ENCODE data around the gene MVB12B. TPM values are rescaled to one million over a fixed set of nuclear protein-coding genes. Genes with fewer than 3 reads are reported as not detected.
"Not testable (repeated sequence)": the region's sequence is repeated elsewhere in the genome, so short reads cannot be mapped to it uniquely, and the experiment has no call there.

Gene MVB12B
- total RNA-seq, 1 donor = 9.4 TPM

- Histone ChIP-seq H3K27me3 (ENCODE audit: insufficient read depth, low read length) (no peaks in the 10 kb centered on the region), H3K4me1 (ENCODE audit: insufficient read depth, low read length) (peaks cover 25% of the 10 kb centered on the region), H3K9me3 (ENCODE audit: low read depth, low read length) (no peaks in the 10 kb centered on the region), H3K4me3 (ENCODE audit: low read length) (no peak overlapping the region)
Observed at GRCh38 chr9:126536841-126537465, 210.3 kb downstream of the MVB12B start.

GRCh38 chr9:126538550-126538949 lies 211.9 kb downstream of the MVB12B start:
- H3K4me1 ChIP-seq (ENCODE audit: insufficient read depth, low read length) = peaks cover 10% of the 10 kb centered on the region
- no peaks in the 10 kb centered on the region for H3K9me3 ChIP-seq (ENCODE audit: low read depth, low read length)
- H3K4me3 ChIP-seq (ENCODE audit: low read length) = no peak overlapping the region
- H3K27me3 ChIP-seq (ENCODE audit: insufficient read depth, low read length) = no peaks in the 10 kb centered on the region

- not testable (repeated sequence) for H3K4me3 ChIP-seq (ENCODE audit: low read length); H3K9me3 ChIP-seq (ENCODE audit: low read depth, low read length); H3K4me1 ChIP-seq (ENCODE audit: insufficient read depth, low read length)
Observed at GRCh38 chr9:126540398-126540797, 213.8 kb downstream of the MVB12B start.

GRCh38 chr9:126543490-126543889 lies 216.9 kb downstream of the MVB12B start:
- H3K27me3 ChIP-seq (ENCODE audit: insufficient read depth, low read length) = no peaks in the 10 kb centered on the region
- H3K4me1 ChIP-seq (ENCODE audit: insufficient read depth, low read length) = no peaks in the 10 kb centered on the region
- no peak overlapping the region for H3K4me3 ChIP-seq (ENCODE audit: low read length)
- no peaks in the 10 kb centered on the region for H3K9me3 ChIP-seq (ENCODE audit: low read depth, low read length)

More at GRCh38 chr9:126540398-126540797, 213.8 kb downstream of the MVB12B start:
- H3K27me3 ChIP-seq (ENCODE audit: insufficient read depth, low read length) = not testable (repeated sequence)

- no peaks in the 10 kb centered on the region for H3K9me3 ChIP-seq (ENCODE audit: low read depth, low read length)
- H3K4me1 ChIP-seq (ENCODE audit: insufficient read depth, low read length) = no peaks in the 10 kb centered on the region
- H3K4me3 ChIP-seq (ENCODE audit: low read length) = no peak overlapping the region
- no peaks in the 10 kb centered on the region for H3K27me3 ChIP-seq (ENCODE audit: insufficient read depth, low read length)
Observed at GRCh38 chr9:126545106-126545505, 218.5 kb downstream of the MVB12B start.

- Histone ChIP-seq H3K4me3 (ENCODE audit: low read length) (no peak overlapping the region), H3K9me3 (ENCODE audit: low read depth, low read length) (no peaks in the 10 kb centered on the region), H3K4me1 (ENCODE audit: insufficient read depth, low read length) (no peaks in the 10 kb centered on the region), H3K27me3 (ENCODE audit: insufficient read depth, low read length) (no peaks in the 10 kb centered on the region)
Observed at GRCh38 chr9:126546036-126546435, 219.4 kb downstream of the MVB12B start.

GRCh38 chr9:126548312-126548711 lies 221.7 kb downstream of the MVB12B start:
- H3K27me3 ChIP-seq (ENCODE audit: insufficient read depth, low read length) = no peaks in the 10 kb centered on the region
- H3K9me3 ChIP-seq (ENCODE audit: low read depth, low read length) = no peaks in the 10 kb centered on the region
- no peak overlapping the region for H3K4me3 ChIP-seq (ENCODE audit: low read length)
- no peaks in the 10 kb centered on the region for H3K4me1 ChIP-seq (ENCODE audit: insufficient read depth, low read length)

- H3K27me3 ChIP-seq (ENCODE audit: insufficient read depth, low read length) = no peaks in the 10 kb centered on the region
- H3K4me3 ChIP-seq (ENCODE audit: low read length) = no peak overlapping the region
- H3K9me3 ChIP-seq (ENCODE audit: low read depth, low read length) = no peaks in the 10 kb centered on the region
- no peaks in the 10 kb centered on the region for H3K4me1 ChIP-seq (ENCODE audit: insufficient read depth, low read length)
Observed at GRCh38 chr9:126549246-126550006, 222.8 kb downstream of the MVB12B start.

- Histone ChIP-seq H3K27me3 (ENCODE audit: insufficient read depth, low read length) (no peaks in the 10 kb centered on the region), H3K4me1 (ENCODE audit: insufficient read depth, low read length) (no peaks in the 10 kb centered on the region), H3K4me3 (ENCODE audit: low read length) (no peak overlapping the region), H3K9me3 (ENCODE audit: low read depth, low read length) (no peaks in the 10 kb centered on the region)
Observed at GRCh38 chr9:126550891-126551351, 224.3 kb downstream of the MVB12B start.

- no peaks in the 10 kb centered on the region for H3K27me3 ChIP-seq (ENCODE audit: insufficient read depth, low read length)
- H3K9me3 ChIP-seq (ENCODE audit: low read depth, low read length) = no peaks in the 10 kb centered on the region
- H3K4me3 ChIP-seq (ENCODE audit: low read length) = no peak overlapping the region
- H3K4me1 ChIP-seq (ENCODE audit: insufficient read depth, low read length) = no peaks in the 10 kb centered on the region
Observed at GRCh38 chr9:126551812-126552211, 225.2 kb downstream of the MVB12B start.

GRCh38 chr9:126554292-126554691 lies 227.7 kb downstream of the MVB12B start:
- Histone ChIP-seq H3K9me3 (ENCODE audit: low read depth, low read length) (no peaks in the 10 kb centered on the region), H3K4me1 (ENCODE audit: insufficient read depth, low read length) (no peaks in the 10 kb centered on the region), H3K27me3 (ENCODE audit: insufficient read depth, low read length) (peaks cover 2% of the 10 kb centered on the region)

GRCh38 chr9:126555421-126555820 lies 228.8 kb downstream of the MVB12B start:
- H3K27me3 ChIP-seq (ENCODE audit: insufficient read depth, low read length); H3K4me1 ChIP-seq (ENCODE audit: insufficient read depth, low read length); H3K9me3 ChIP-seq (ENCODE audit: low read depth, low read length); H3K4me3 ChIP-seq (ENCODE audit: low read length): not testable (repeated sequence)

More at GRCh38 chr9:126554292-126554691, 227.7 kb downstream of the MVB12B start:
- no peak overlapping the region for H3K4me3 ChIP-seq (ENCODE audit: low read length)
